ENCODE measurements around the gene IL17C. TPM values are rescaled to one million over a fixed set of nuclear protein-coding genes. Genes with fewer than 3 reads are reported as not detected.
A peak's percentile ranks its signal among the peaks of the same experiment; 100 is the strongest.

The IL17C gene
- total and polyA plus RNA-seq, 2 of the 8 experiments (the other 6 are each of a cell fraction or from before 2014, with no cell fraction given): 1.1 to 1.9 TPM

GRCh38 chr16:88687254-88687576 is 48.8 kb downstream of the IL17C start:
- H3K9me3 ChIP-seq (ENCODE audit: insufficient read depth in 2 of 2, low read depth in 1 of 2, low read length in 1 of 2): no peaks in the 10 kb centered on the region
- H4K8ac ChIP-seq (ENCODE audit: extremely low read depth, insufficient read depth, low read length): no peak overlapping the region
- H3K27me3 ChIP-seq (replicated peaks in 1 of 4; ENCODE audit: control insufficient read depth in 3 of 4, extremely low read depth in 1 of 4, insufficient read depth in 3 of 4, low read length in 3 of 4): peaks cover 0 to 12% (median 9%) of the 10 kb centered on the region in 4 experiments; a peak in 3 of 7 replicates
- H3K4me1 ChIP-seq (replicated peaks in 1 of 4; ENCODE audit: control insufficient read depth in 3 of 4, insufficient read depth in 4 of 4, low read length in 3 of 4): peaks cover 0 to 8% (median 6%) of the 10 kb centered on the region in 4 experiments; a peak in 6 of 7 replicates
- H3K79me2 ChIP-seq (ENCODE audit: control insufficient read depth in 1 of 2, insufficient read depth in 2 of 2, low read length in 2 of 2): no peaks in the 10 kb centered on the region
- no peak overlapping the region for H3K4me3 ChIP-seq (ENCODE audit: extremely low read depth in 1 of 4, insufficient read depth in 2 of 4, low read depth in 3 of 4, low read length in 4 of 4)
- WGBS, 2 experiments (ENCODE audit: extremely low coverage in 1 of 2, insufficient coverage in 1 of 2, insufficient read length in 1 of 2, insufficient replicate concordance in 2 of 2, low coverage in 1 of 2, low lambda C conversion rate in 2 of 2, missing lambda C conversion rate in 1 of 2): 88% methylated on average over 7 of the region's 10 CpGs; no CpG with 5 or more reads in 1 of the 2 experiments
- no peaks in the 10 kb centered on the region for H3K36me3 ChIP-seq (ENCODE audit: control insufficient read depth in 2 of 4, insufficient read depth in 4 of 4, low read length in 3 of 4)
- H3K14ac ChIP-seq (ENCODE audit: insufficient read length): no peak overlapping the region
- DNase-seq (ENCODE audit: low read depth in 1 of 2, low spot score in 2 of 2): no peak
- H3K79me1 ChIP-seq (ENCODE audit: low read depth, low read length): no peaks in the 10 kb centered on the region
- H2BK5ac ChIP-seq (ENCODE audit: low read depth, low read length): no peak overlapping the region
- no peak overlapping the region for H3K18ac ChIP-seq (ENCODE audit: extremely low read depth, low read length)
- no peak overlapping the region for H3K23ac ChIP-seq (ENCODE audit: insufficient read length)
- H3K9ac ChIP-seq (replicated peaks in 1 of 4; ENCODE audit: extremely low read depth in 1 of 4, low read depth in 3 of 4, low read length in 3 of 4): no peak overlapping the region
- H2BK120ac ChIP-seq (replicated peaks; ENCODE audit: low read depth, low read length): no peak overlapping the region
- ChIA-PET CTCF (ENCODE audit: partially characterized antibody) (interaction anchor here (0.6 to 5.7 kb wide), 10 partner anchors 11 to 738 kb away, joined by 3 to 87 read pairs (median 4); no protein-coding TSS in a partner anchor), POLR2A (ENCODE audit: partially characterized antibody) (interaction anchor here (0.6 to 2.3 kb wide), 9 partner anchors 10 to 122 kb away, joined by 3 to 8 read pairs (median 4); no protein-coding TSS in a partner anchor)
- H4K20me1 ChIP-seq (replicated peaks in 1 of 2; ENCODE audit: control insufficient read depth in 1 of 2, insufficient read depth in 2 of 2, low read length in 2 of 2): peaks cover 0 to 2% of the 10 kb centered on the region in 2 experiments
- H3K56ac ChIP-seq (replicated peaks; ENCODE audit: insufficient read length, low read depth, low read length): no peak overlapping the region
- H3K4ac ChIP-seq (replicated peaks; ENCODE audit: insufficient read length, low read depth, low read length): no peak overlapping the region
- peak overlapping the region; percentile 69 to 98; a peak in 2 of 4 replicates for H3K4me2 ChIP-seq (ENCODE audit: insufficient read depth in 1 of 2, low read depth in 2 of 2, low read length in 2 of 2)
- H4K5ac ChIP-seq (ENCODE audit: insufficient read length, low read depth, low read length): no peak overlapping the region
- H2BK20ac ChIP-seq (ENCODE audit: low read length): no peak overlapping the region
- no peak overlapping the region for H2AFZ ChIP-seq (ENCODE audit: low read length)
- no peak overlapping the region for H2AK5ac ChIP-seq (ENCODE audit: low read depth, low read length)
- no peak for FAIRE-seq
- no peak overlapping the region for H4K91ac ChIP-seq (replicated peaks; ENCODE audit: insufficient read length, low read length)
- no peak overlapping the region for H2BK12ac ChIP-seq (ENCODE audit: low read depth, low read length)
- H2BK15ac ChIP-seq (ENCODE audit: low read length): no peak overlapping the region
- H3K27ac ChIP-seq (ENCODE audit: low read depth, low read length): no peak overlapping the region
- peaks cover 13% of the 10 kb centered on the region; the same call in 1 of the 2 replicates for H3K23me2 ChIP-seq (ENCODE audit: low read depth, low read length)
- TF ChIP-seq USF2 (IDR thresholded peaks at IDR 0.05; ENCODE audit: low read length) (no peak), KDM1A (IDR thresholded peaks at IDR 0.05; ENCODE audit: borderline replicate concordance, low read length) (no peak), GTF2F1 (IDR thresholded peaks at IDR 0.05; ENCODE audit: borderline replicate concordance, low read depth, low read length) (no peak), SAP30 (IDR thresholded peaks at IDR 0.05; ENCODE audit: insufficient read depth, insufficient replicate concordance, low read length) (no peak), SP1 (IDR thresholded peaks at IDR 0.05; ENCODE audit: low read depth, low read length) (no peak), CTBP2 (IDR thresholded peaks at IDR 0.05; ENCODE audit: borderline replicate concordance, insufficient read depth, insufficient read length, low read length) (no peak), CTCF (IDR thresholded peaks at IDR 0.05; ENCODE audit: control extremely low read depth in 1 of 3, insufficient read depth in 1 of 3, low read depth in 1 of 3, low read length in 3 of 3) (no peak), POLR2A (IDR thresholded peaks at IDR 0.05; ENCODE audit: control extremely low read depth in 1 of 2, low read depth in 2 of 2, low read length in 2 of 2) (no peak)
- TF ChIP-seq, protein P1, sequence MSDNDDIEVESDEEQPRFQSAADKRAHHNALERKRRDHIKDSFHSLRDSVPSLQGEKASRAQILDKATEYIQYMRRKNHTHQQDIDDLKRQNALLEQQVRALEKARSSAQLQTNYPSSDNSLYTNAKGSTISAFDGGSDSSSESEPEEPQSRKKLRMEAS (IDR thresholded peaks at IDR 0.05): no peak

All from H1 (cell line).